ENCODE data around the gene CCDC74A. TPM values are rescaled to one million over a fixed set of nuclear protein-coding genes. Genes with fewer than 3 reads are reported as not detected.
"Not testable (repeated sequence)": the region's sequence is repeated elsewhere in the genome, so short reads cannot be mapped to it uniquely, and the experiment has no call there.

The CCDC74A gene
- total RNA-seq, 1 experiment from 2014 or later: 6.5 TPM

DNA sequence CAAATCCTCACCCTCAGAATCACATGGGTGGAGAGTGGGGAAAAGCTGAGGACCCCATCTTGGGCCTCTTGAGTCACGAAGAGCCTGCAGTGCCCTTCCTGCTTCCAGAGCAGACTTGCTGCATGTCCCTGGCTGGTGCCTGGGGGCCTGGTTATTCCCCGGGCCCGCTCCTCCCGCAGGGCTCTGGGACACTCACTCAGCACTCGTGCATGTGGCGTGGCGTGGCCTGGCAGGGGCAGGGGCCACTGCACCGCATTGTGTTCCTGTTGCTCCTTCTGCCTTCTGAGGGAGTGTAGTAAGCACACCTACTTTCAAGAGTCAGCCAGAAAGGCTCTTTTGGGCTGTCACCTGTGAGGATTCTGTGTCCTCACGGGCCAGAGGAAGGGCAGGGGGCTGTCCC, 18.1 kb upstream of the CCDC74A start:
- H4K20me1 ChIP-seq (ENCODE audit: low read length): no peaks in the 10 kb centered on the region
- ChIA-PET CTCF (no interaction called here), POLR2A (ENCODE audit: unreplicated experiment) (no interaction called here)
- H3K36me3 ChIP-seq (ENCODE audit: low read depth, low read length): no peaks in the 10 kb centered on the region; the same call in 1 of the 2 replicates
- H3K4me1 ChIP-seq (ENCODE audit: insufficient read depth, low read length): no peaks in the 10 kb centered on the region
- H3K9me2 ChIP-seq (replicated peaks; ENCODE audit: low read length): no peaks in the 10 kb centered on the region
- no peak overlapping the region for H3K4me2 ChIP-seq (ENCODE audit: low read length)
- H3K27ac ChIP-seq (ENCODE audit: low read length): no peak overlapping the region
- ATAC-seq (no peak), DNase-seq (no peak)
- no peaks in the 10 kb centered on the region for H3F3A ChIP-seq (ENCODE audit: low read length, unreplicated experiment)
- intact Hi-C loops (cut with micrococcal nuclease): no loop called here
- TF ChIP-seq EZH2phosphoT487 (IDR thresholded peaks at IDR 0.05; ENCODE audit: borderline replicate concordance, low read length): no peak
- no peak for TF ChIP-seq EZH2 (IDR thresholded peaks at IDR 0.05; ENCODE audit: low read length, unreplicated experiment)
- TF ChIP-seq, protein P1, sequence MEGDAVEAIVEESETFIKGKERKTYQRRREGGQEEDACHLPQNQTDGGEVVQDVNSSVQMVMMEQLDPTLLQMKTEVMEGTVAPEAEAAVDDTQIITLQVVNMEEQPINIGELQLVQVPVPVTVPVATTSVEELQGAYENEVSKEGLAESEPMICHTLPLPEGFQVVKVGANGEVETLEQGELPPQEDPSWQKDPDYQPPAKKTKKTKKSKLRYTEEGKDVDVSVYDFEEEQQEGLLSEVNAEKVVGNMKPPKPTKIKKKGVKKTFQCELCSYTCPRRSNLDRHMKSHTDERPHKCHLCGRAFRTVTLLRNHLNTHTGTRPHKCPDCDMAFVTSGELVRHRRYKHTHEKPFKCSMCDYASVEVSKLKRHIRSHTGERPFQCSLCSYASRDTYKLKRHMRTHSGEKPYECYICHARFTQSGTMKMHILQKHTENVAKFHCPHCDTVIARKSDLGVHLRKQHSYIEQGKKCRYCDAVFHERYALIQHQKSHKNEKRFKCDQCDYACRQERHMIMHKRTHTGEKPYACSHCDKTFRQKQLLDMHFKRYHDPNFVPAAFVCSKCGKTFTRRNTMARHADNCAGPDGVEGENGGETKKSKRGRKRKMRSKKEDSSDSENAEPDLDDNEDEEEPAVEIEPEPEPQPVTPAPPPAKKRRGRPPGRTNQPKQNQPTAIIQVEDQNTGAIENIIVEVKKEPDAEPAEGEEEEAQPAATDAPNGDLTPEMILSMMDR (conservative IDR thresholded peaks at IDR 0.05; ENCODE audit: low read depth, low read length): no peak
- H3K4me3 ChIP-seq (ENCODE audit: low read length): no peak overlapping the region
- no peak overlapping the region for H3K9ac ChIP-seq (ENCODE audit: low read length)
- H3K9me3 ChIP-seq (ENCODE audit: low read length): no peaks in the 10 kb centered on the region
- H3K27me3 ChIP-seq (ENCODE audit: low read length): no peaks in the 10 kb centered on the region
- BruUV-seq (replicated peaks): no TSS peak
- no peaks in the 10 kb centered on the region for H3K79me2 ChIP-seq (ENCODE audit: low read length)
- H2AFZ ChIP-seq (ENCODE audit: low read length): no peak overlapping the region

DNA sequence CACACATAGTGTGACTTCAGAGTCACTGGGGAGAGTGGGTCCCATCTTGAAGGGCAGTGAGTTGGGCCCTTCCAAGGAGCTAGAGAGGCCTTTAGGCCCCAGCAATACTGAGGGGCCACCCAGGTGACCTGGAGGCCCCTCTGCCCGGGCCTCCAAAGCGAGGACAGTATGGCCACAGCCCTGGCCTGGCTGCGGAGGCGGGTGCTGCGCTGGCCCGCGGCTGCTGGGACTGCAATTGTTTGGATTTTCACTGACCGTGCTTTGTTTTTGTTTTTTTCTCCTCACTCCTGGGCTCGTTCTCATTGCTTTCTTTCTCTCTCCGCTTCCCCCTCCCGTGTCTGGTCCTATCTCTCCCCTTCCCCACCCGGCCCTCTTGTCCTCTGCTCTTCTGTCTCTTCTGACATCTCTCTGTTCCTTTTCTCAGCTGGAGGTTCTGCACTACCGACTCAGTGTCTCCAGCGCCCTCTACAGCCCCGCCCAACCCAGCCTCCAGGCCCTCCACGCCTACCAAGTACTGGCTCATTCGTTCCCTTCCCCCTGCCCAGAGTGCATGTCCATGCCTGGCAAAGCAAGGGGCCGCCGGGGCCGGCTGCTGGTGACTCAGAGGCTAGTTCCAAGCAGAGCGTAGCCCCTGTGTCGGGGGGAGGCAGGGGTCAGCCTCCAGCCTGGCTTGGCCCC, 16.3 kb upstream of the CCDC74A start:
- POLR2A ChIA-PET (ENCODE audit: unreplicated experiment); DNase-seq; ATAC-seq; H3K9me2 ChIP-seq (replicated peaks; ENCODE audit: low read length); BruUV-seq (replicated peaks); H3K27me3 ChIP-seq (ENCODE audit: low read length); H2AFZ ChIP-seq (ENCODE audit: low read length); H3K9me3 ChIP-seq (ENCODE audit: low read length); H3K27ac ChIP-seq (ENCODE audit: low read length); H3F3A ChIP-seq (ENCODE audit: low read length, unreplicated experiment); H3K9ac ChIP-seq (ENCODE audit: low read length); CTCF ChIA-PET; H4K20me1 ChIP-seq (ENCODE audit: low read length); H3K79me2 ChIP-seq (ENCODE audit: low read length); H3K4me3 ChIP-seq (ENCODE audit: low read length); H3K4me1 ChIP-seq (ENCODE audit: insufficient read depth, low read length); H3K36me3 ChIP-seq (ENCODE audit: low read depth, low read length); intact Hi-C loops (cut with micrococcal nuclease); H3K4me2 ChIP-seq (ENCODE audit: low read length): not testable (repeated sequence)

DNA sequence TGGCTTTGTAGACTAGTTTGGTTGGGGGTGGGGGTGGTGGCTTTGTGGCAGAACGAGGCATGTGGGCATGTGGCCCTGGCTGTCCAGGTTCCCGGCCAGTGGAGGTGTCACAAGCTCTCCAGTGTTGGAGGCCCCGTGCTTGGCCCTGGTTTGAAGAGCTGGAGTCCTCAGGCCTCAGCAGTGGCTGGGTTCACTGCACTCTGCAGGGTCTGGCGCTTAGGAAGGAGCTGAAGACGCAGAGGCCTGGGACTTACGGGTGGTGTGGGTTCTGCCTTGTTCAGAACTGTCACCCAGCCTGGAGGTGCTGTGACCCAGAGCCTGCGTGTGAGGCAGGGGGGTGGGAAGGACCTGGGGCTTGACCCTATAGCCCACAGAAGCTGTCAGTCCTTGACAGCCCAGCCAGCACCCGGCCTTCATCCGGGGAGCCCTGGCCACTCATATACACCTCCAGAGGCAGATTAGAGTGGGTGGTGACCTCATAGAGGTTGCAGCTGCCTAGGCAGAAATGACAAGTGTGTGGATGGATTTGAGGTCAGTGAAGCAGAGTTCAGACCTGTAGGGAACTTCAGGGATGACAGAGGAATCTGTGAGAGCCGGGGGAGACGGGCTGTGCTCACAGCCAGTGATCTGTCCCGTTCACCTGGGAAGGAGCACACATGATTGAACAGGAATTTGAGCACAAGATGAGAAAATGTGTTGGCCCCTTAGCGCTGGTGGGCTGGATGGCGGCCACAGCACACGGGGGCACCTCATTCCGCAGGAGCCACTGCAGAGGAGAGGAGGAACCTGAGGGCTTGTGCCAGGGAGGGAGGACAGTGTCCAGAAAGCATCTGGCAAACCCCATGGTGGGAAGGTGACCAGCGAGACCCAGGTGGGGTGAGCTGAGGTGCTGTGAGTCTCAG, 15.5 kb upstream of the CCDC74A start:
- POLR2A ChIA-PET (ENCODE audit: unreplicated experiment); ATAC-seq; H3K79me2 ChIP-seq (ENCODE audit: low read length); CTCF ChIA-PET; H3K27me3 ChIP-seq (ENCODE audit: low read length); H3K9ac ChIP-seq (ENCODE audit: low read length); H3K27ac ChIP-seq (ENCODE audit: low read length); intact Hi-C loops (cut with micrococcal nuclease); DNase-seq; BruUV-seq (replicated peaks); H3K9me2 ChIP-seq (replicated peaks; ENCODE audit: low read length); H3F3A ChIP-seq (ENCODE audit: low read length, unreplicated experiment); H4K20me1 ChIP-seq (ENCODE audit: low read length); H3K4me1 ChIP-seq (ENCODE audit: insufficient read depth, low read length); H3K4me3 ChIP-seq (ENCODE audit: low read length); H3K36me3 ChIP-seq (ENCODE audit: low read depth, low read length); H3K9me3 ChIP-seq (ENCODE audit: low read length); H3K4me2 ChIP-seq (ENCODE audit: low read length); H2AFZ ChIP-seq (ENCODE audit: low read length): not testable (repeated sequence)

DNA sequence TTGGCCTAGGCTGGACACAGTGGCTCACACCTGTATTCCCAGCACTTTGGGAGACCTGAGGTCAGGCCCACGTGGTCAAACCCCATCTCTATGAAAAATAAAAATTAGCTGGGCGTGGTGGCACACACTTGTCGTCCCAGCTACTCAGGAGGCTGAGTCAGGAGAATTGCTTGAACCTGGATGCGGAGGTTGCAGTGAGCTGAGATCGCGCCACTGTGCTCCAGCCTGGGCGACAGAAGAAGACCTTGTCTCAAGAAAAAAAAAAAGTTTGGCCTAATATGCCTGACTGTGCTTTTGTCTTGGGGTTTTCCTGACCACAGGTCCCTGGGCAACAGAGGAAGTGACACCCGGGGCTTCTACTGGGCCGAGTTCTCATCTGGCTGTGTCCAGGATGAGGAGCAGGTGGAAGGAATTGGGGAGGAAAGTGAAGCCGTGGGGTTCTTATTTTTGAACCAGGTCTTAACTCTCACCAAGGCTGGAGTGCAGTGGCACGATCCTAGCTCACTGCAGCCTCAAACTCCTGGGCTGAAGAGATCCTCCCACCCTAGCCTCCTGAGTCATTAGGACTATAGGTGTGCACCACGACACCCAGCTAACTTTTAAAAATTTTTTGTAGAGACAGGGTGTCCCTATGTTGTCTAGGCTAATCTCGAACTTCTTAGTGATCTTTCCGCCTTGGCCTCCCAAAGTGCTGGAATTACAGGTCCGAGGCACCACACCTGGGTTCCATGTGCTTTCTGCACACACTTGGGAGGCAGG, 13.1 kb upstream of the CCDC74A start:
- H4K20me1 ChIP-seq (ENCODE audit: low read length); H3K4me3 ChIP-seq (ENCODE audit: low read length); H3K9me2 ChIP-seq (replicated peaks; ENCODE audit: low read length); POLR2A ChIA-PET (ENCODE audit: unreplicated experiment); CTCF ChIA-PET; H3F3A ChIP-seq (ENCODE audit: low read length, unreplicated experiment); H3K27me3 ChIP-seq (ENCODE audit: low read length); H3K9ac ChIP-seq (ENCODE audit: low read length); H3K79me2 ChIP-seq (ENCODE audit: low read length); intact Hi-C loops (cut with micrococcal nuclease); H2AFZ ChIP-seq (ENCODE audit: low read length); BruUV-seq (replicated peaks); H3K36me3 ChIP-seq (ENCODE audit: low read depth, low read length); H3K4me2 ChIP-seq (ENCODE audit: low read length); H3K4me1 ChIP-seq (ENCODE audit: insufficient read depth, low read length); DNase-seq; H3K9me3 ChIP-seq (ENCODE audit: low read length); H3K27ac ChIP-seq (ENCODE audit: low read length); ATAC-seq: not testable (repeated sequence)

DNA sequence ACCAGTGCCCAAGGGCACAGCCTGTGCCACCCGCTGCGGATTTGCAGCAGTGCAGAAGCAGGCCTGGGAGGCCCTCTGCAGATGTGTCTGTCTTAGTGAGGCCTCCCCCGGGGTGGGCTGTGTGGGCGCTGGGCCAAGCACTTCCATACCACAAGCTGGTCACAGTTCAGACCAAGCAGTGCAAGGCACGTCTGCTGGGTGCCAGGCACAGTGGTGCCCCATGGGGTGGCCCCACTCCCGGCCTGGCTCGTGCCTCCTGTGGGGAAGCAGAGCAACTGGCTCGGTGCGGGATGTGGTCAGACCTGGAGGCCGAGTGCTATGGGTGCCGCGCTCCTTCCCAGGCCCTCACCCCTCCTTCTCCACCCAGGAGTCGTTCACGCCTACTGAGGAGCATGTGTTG, 12.5 kb upstream of the CCDC74A start:
- H3K9ac ChIP-seq (ENCODE audit: low read length); H3F3A ChIP-seq (ENCODE audit: low read length, unreplicated experiment); H3K27ac ChIP-seq (ENCODE audit: low read length); H2AFZ ChIP-seq (ENCODE audit: low read length); POLR2A ChIA-PET (ENCODE audit: unreplicated experiment); H3K9me3 ChIP-seq (ENCODE audit: low read length); H4K20me1 ChIP-seq (ENCODE audit: low read length); H3K4me3 ChIP-seq (ENCODE audit: low read length); H3K79me2 ChIP-seq (ENCODE audit: low read length); intact Hi-C loops (cut with micrococcal nuclease); H3K4me2 ChIP-seq (ENCODE audit: low read length); H3K4me1 ChIP-seq (ENCODE audit: insufficient read depth, low read length); BruUV-seq (replicated peaks); ATAC-seq; H3K9me2 ChIP-seq (replicated peaks; ENCODE audit: low read length); DNase-seq; CTCF ChIA-PET; H3K36me3 ChIP-seq (ENCODE audit: low read depth, low read length); H3K27me3 ChIP-seq (ENCODE audit: low read length): not testable (repeated sequence)

All from PC-3 (cell line).